ENCODE results near the gene ACE.

Gene ACE

GRCh38 chr17:63517825-63518534, 41.1 kb downstream of the ACE start:
- DNase-seq: no peak

- DNase-seq: no peak
Measured at GRCh38 chr17:63519116-63519881, 42.4 kb downstream of the ACE start.

- no peak for DNase-seq
Measured at GRCh38 chr17:63519972-63520882, 43.4 kb downstream of the ACE start.

- DNase-seq: no peak
Measured at GRCh38 chr17:63523253-63523855, 46.5 kb downstream of the ACE start, which contains the start of gene KCNH6. KCNH6 (plus strand) TSS chr17:63523358; CDS start chr17:63523414, 56 bp downstream.

- no peak for DNase-seq
Measured at GRCh38 chr17:63524051-63524450, 47.2 kb downstream of the ACE start.

- DNase-seq: no peak
Measured at GRCh38 chr17:63525190-63525946, 48.5 kb downstream of the ACE start.

GRCh38 chr17:63526861-63527260, 50.0 kb downstream of the ACE start:
- no peak for DNase-seq

GRCh38 chr17:63528183-63528582, 51.3 kb downstream of the ACE start:
- no peak for DNase-seq

GRCh38 chr17:63529711-63530556, 53.1 kb downstream of the ACE start:
- no peak for DNase-seq

- DNase-seq: no peak
Measured at GRCh38 chr17:63530557-63531021, 53.7 kb downstream of the ACE start.

- DNase-seq: no peak
Measured at GRCh38 chr17:63531022-63531965, 54.4 kb downstream of the ACE start.

GRCh38 chr17:63533433-63534077, 56.7 kb downstream of the ACE start:
- DNase-seq: no peak

GRCh38 chr17:63534078-63534570, 57.3 kb downstream of the ACE start:
- DNase-seq: no peak

GRCh38 chr17:63534816-63535455, 58.1 kb downstream of the ACE start:
- DNase-seq: no peak

GRCh38 chr17:63535640-63536039, 58.8 kb downstream of the ACE start:
- DNase-seq: no peak

- DNase-seq: no peak
Measured at GRCh38 chr17:63537001-63537400, 60.1 kb downstream of the ACE start.

- no peak for DNase-seq
Measured at GRCh38 chr17:63537991-63538692, 61.3 kb downstream of the ACE start.
